Breast epithelium (tissue), 3 donors: ENCODE results near the gene PRMT5.

Experiments
- CTCF ChIP-seq, 3 donors: fragments of 450-650 bp; IDR thresholded peaks; one replicate each; pipeline ENCODE4 v1.5.1; 2016 to 2017; ENCODE audit warnings: antibody characterized with exemption in 3 of 3, mild to moderate bottlenecking in 3 of 3, moderate library complexity in 3 of 3
- POLR2A ChIP-seq: fragments of 450-650 bp; IDR thresholded peaks from one replicate; pipeline ENCODE4 v1.6.1; 2016; ENCODE audit warnings: antibody characterized with exemption, mild to moderate bottlenecking, moderate library complexity
- POLR2AphosphoS5 ChIP-seq, 3 donors: sonication (generic); formaldehyde crosslinking; IDR thresholded peaks; one replicate each; pipeline ENCODE4 v1.6.1; 2017; ENCODE audit warnings: antibody characterized with exemption in 3 of 3

DNA sequence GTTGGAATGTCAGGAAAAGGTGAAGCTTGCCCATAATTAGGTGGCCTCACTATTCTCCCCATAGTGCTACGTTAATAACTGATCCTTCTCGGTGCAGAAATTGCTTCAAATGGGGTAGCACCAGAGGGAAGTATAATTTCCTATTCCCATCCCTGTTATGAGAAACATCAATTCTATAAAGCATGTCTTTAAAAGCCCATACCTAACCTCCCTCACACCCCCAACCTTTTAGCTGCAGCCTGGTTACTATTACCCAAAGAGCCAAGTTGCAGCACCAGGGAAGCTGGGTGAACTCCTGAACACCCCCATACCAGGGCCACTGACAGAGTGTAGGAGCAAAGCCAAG, 25.5 kb downstream of the PRMT5 start:
- TF ChIP-seq CTCF (IDR thresholded peaks at IDR 0.05) (no peak), POLR2AphosphoS5 (IDR thresholded peaks at IDR 0.05) (no peak), POLR2A (no peak)
